Epithelial cell of proximal tubule (primary cell): ENCODE results near the gene FSTL3. TPM values are rescaled to one million over a fixed set of nuclear protein-coding genes. Genes with fewer than 3 reads are reported as not detected.
A peak's percentile ranks its signal among the peaks of the same experiment; 100 is the strongest.

Experiments used
- DNase-seq: peaks from one replicate; pipeline ENCODE4 v3.0.0-alpha.2; 2011; ENCODE audit warnings: low read depth
- H3K4me3 ChIP-seq: 2 replicates; pipeline ENCODE4 v1.5.1; 2011; ENCODE audit warnings: low read depth, mild to moderate bottlenecking, low read length
- CTCF ChIP-seq: conservative IDR thresholded peaks from 2 replicates; pipeline ENCODE4 v1.5.1; 2012; ENCODE audit warnings: low read depth, mild to moderate bottlenecking, low read length
- total RNA-seq: library from RNA; depleted of rRNA; stranded (reverse); fragments of >200 nt; gene quantifications from 2 replicates; pipeline ENCODE4 v1.2.3, GENCODE V29; 2015

Gene FSTL3
- total RNA-seq, 1 donor from 2014 or later: 483 TPM

- no peak for DNase-seq
- peak overlapping the region; percentile 28 for H3K4me3 ChIP-seq
- no peak for TF ChIP-seq CTCF
Observed at GRCh38 chr19:676007-676338, 219 bp upstream of the FSTL3 start.

DNA sequence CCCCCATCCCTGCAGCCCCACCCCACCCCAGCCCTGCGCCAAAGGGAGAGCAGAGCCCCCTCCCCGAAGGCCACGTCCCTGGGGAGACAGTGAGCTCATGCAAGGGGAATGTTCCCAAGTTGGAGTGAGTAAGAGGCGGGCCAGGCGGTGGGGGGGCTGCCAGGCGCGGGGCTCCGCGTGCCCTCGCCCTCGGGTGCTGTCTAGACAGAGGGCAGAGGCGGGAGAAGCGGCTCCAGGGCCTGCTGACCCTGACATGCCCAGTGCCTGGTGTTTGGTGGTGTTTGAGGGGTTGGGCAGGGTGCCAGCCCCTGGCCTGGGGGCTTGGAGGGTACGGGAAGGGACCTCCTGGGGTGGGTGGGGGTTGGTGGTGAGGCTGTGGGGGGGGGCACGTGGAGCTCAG lies 1.0 kb downstream of the FSTL3 start:
- TF ChIP-seq CTCF: no peak
- no peak for DNase-seq
- H3K4me3 ChIP-seq: peak overlapping the region; percentile 64

- no peak for TF ChIP-seq CTCF
- H3K4me3 ChIP-seq: peak overlapping the region; percentile 64
- no peak for DNase-seq
Observed at GRCh38 chr19:677601-678436, 1.6 kb downstream of the FSTL3 start.

GRCh38 chr19:678791-679388 lies 2.7 kb downstream of the FSTL3 start:
- TF ChIP-seq CTCF: no peak
- DNase-seq: no peak
- H3K4me3 ChIP-seq: peak overlapping the region; percentile 67

- H3K4me3 ChIP-seq: peak overlapping the region; percentile 67
- no peak for DNase-seq
- TF ChIP-seq CTCF: peak; percentile 0
Observed at GRCh38 chr19:679418-680286, 3.5 kb downstream of the FSTL3 start.

DNA sequence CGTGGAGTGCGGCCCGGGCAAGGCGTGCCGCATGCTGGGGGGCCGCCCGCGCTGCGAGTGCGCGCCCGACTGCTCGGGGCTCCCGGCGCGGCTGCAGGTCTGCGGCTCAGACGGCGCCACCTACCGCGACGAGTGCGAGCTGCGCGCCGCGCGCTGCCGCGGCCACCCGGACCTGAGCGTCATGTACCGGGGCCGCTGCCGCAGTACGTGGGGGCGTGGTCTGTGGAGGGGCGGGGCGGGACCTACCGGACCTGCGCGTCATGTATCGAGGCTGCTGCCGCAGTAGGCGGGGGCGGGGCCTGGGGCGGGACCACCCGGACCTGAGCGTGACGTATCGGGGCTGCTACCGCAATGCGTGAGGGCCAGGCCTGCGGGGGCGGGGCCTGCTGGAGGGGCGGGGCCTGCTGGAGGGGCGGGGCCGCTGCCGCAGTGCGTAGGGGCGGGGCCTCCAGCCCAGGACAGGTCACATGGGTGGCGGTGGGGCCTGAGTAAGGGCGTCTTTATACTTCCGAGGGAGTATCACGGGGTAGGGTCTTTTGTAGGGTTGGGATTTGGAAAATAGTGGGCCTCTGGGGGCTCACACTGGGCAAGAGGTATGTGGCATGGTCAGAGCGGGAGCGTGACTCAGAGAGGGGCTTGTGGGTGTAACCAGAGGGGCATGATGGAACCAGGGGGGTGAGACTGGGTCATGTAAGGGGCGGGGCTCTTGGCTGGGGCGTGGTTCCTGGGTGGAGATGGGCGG lies 4.3 kb downstream of the FSTL3 start:
- peak; percentile 32 for TF ChIP-seq CTCF
- H3K4me3 ChIP-seq: peak overlapping the region; percentile 67
- peak; percentile 74 for DNase-seq
